PFSK-1 (cell line): ENCODE data around the gene CTIF.
A peak's percentile ranks its signal among the peaks of the same experiment; 100 is the strongest.

Experiments used
- FOXP2 ChIP-seq: optimal IDR thresholded peaks from 2 replicates; pipeline ENCODE3; 2011; ENCODE audit warnings: borderline replicate concordance, control low read depth, inconsistent platforms; ENCODE audit not compliant: insufficient read depth; ENCODE audit errors: extremely low read length, extremely low read depth
- POLR2AphosphoS5 ChIP-seq: IDR thresholded peaks from 2 replicates; pipeline ENCODE4 v1.6.1; 2012; ENCODE audit warnings: low read depth, mild to moderate bottlenecking, control low read depth, low read length, moderate library complexity
- REST ChIP-seq, 2 experiments: IDR thresholded peaks; 2 replicates each; pipeline versions ENCODE4 v1.6.1 to v1.8.0; 2011 to 2012; ENCODE audit warnings: low read depth in 2 of 2, low read length in 2 of 2, control low read depth in 1 of 2, inconsistent platforms in 1 of 2, mild to moderate bottlenecking in 1 of 2, moderate library complexity in 1 of 2; ENCODE audit not compliant: insufficient read depth in 1 of 2
- SIN3A ChIP-seq: IDR thresholded peaks from 2 replicates; pipeline ENCODE4 v1.6.1; 2012; ENCODE audit warnings: mild to moderate bottlenecking, low read length, moderate library complexity, borderline replicate concordance; ENCODE audit not compliant: insufficient read depth
- TAF1 ChIP-seq: IDR thresholded peaks from 2 replicates; pipeline ENCODE4 v1.6.1; 2012; ENCODE audit warnings: low read length, control low read depth, borderline replicate concordance; ENCODE audit not compliant: insufficient read depth

The CTIF gene

GRCh38 chr18:48840491-48840877, 301.7 kb downstream of the CTIF start:
- no peak for TF ChIP-seq REST (IDR thresholded peaks at IDR 0.05; ENCODE audit: insufficient read depth in 1 of 2, low read depth in 2 of 2, low read length in 2 of 2)
- TF ChIP-seq SIN3A = no peak
- TF ChIP-seq TAF1 = no peak
- TF ChIP-seq POLR2AphosphoS5 = no peak
- no peak for TF ChIP-seq FOXP2

- no peak for TF ChIP-seq FOXP2
These were observed 302.8 kb downstream of the CTIF start for GRCh38 chr18:48841381-48842258.

- TF ChIP-seq REST (IDR thresholded peaks at IDR 0.05; ENCODE audit: insufficient read depth in 1 of 2, low read depth in 2 of 2, low read length in 2 of 2) = 0 out of 4 replicates have a peak, but pooled peaks of 1 of the 2 experiments have one; percentile 27
- TF ChIP-seq SIN3A = no peak
- TF ChIP-seq POLR2AphosphoS5 = no peak
- no peak for TF ChIP-seq TAF1
- TF ChIP-seq FOXP2 = peak; percentile 44
These were observed 303.6 kb downstream of the CTIF start for GRCh38 chr18:48842259-48843061.

- TF ChIP-seq POLR2AphosphoS5 (no peak), SIN3A (no peak), TAF1 (no peak), REST (IDR thresholded peaks at IDR 0.05; ENCODE audit: insufficient read depth in 1 of 2, low read depth in 2 of 2, low read length in 2 of 2) (no peak), FOXP2 (no peak)
These were observed 304.3 kb downstream of the CTIF start for GRCh38 chr18:48843162-48843561.

- TF ChIP-seq REST (IDR thresholded peaks at IDR 0.05; ENCODE audit: insufficient read depth in 1 of 2, low read depth in 2 of 2, low read length in 2 of 2) (no peak), FOXP2 (no peak), SIN3A (no peak), TAF1 (no peak), POLR2AphosphoS5 (no peak)
These were observed 304.8 kb downstream of the CTIF start for GRCh38 chr18:48843596-48843995.
